Muscle of leg (tissue), 11 donors: ENCODE results near the gene ABHD5. TPM values are rescaled to one million over a fixed set of nuclear protein-coding genes. Genes with fewer than 3 reads are reported as not detected.

Source experiments
- DNase-seq: peaks from one replicate; pipeline ENCODE4 v3.0.0; 2013
- H3K27ac ChIP-seq: one replicate; pipeline ENCODE4 v1.5.1; 2013; ENCODE audit warnings: mild to moderate bottlenecking, low read length, control low read depth
- H3K27me3 ChIP-seq: one replicate; pipeline ENCODE4 v1.6.1; 2013; ENCODE audit warnings: low read length; ENCODE audit not compliant: control insufficient read depth, insufficient read depth
- H3K36me3 ChIP-seq: one replicate; pipeline ENCODE4 v1.6.1; 2013; ENCODE audit warnings: low read length; ENCODE audit not compliant: control insufficient read depth, insufficient read depth
- H3K4me1 ChIP-seq: one replicate; pipeline ENCODE4 v1.6.1; 2013; ENCODE audit warnings: low read length; ENCODE audit not compliant: control insufficient read depth, insufficient read depth
- H3K4me3 ChIP-seq: one replicate; pipeline ENCODE4 v1.5.1; 2013; ENCODE audit warnings: low read length, control low read depth
- H3K9me3 ChIP-seq: replicated peaks from 2 replicates; pipeline ENCODE4 v1.6.1; 2013; ENCODE audit warnings: low read depth, low read length; ENCODE audit not compliant: control insufficient read depth
- WGBS: methylation state at CpG from one replicate; pipeline ENCODE4 v1.1.5; 2013; ENCODE audit warnings: missing lambda C conversion rate; ENCODE audit not compliant: insufficient coverage; 5-methylcytosine and 5-hydroxymethylcytosine counted together
- polyA plus RNA-seq, 8 donors: library from polyadenylated mRNA; unstranded; fragments of 120-200 nt; gene quantifications; one replicate each; pipeline versions ENCODE4 v1.2.1 to v1.2.3, GENCODE V29; 2013; ENCODE audit warnings: inconsistent platforms in 1 of 8, low replicate concordance in 1 of 8; ENCODE audit not compliant: insufficient read length in 8 of 8, insufficient read depth in 1 of 8
- total RNA-seq: library from RNA; stranded (reverse); fragments of 120-200 nt; gene quantifications from one replicate; pipeline ENCODE4 v1.2.4, GENCODE V29; 2013

ABHD5 gene
- total and polyA plus RNA-seq, 9 donors: 8.8 to 11.6 (median 10.8) TPM

DNA sequence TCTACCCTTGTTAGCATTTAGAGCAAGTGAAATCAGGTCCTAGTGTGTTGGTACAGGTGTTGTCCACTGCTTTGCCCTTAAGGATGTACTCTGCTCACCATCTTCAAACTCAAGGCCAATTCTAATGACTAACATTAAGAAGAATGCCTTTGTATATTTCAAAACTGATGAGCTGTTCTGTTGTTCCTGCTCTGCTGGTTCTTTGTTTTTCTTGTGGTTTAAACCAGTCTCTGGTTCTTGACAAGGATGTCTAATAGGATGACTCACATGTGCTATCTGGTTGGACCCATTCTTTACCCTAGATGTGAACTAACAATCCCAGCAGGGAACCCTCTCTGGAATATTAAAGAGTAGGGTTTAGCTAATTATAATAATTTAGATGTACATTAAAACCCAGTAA lies 17.3 kb downstream of the ABHD5 start:
- DNase-seq: no peak

DNA sequence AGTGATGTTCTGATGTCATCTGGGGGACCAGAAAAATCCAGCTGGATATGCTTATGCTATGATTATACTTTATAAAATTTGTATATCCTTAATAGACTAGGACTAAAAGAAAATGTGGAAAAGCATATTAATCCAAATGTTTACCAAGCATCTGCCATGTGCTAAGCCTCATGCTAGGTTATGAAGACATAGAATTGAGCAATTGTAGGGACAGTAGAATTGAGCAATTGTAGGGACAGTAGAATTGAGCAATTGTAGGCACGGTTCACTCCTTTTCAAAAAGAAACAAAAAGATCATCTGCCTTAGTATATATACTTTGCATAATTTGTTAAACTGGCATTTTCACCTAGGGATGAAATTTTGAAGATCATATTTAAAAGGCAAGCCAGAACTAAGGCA lies 18.3 kb downstream of the ABHD5 start:
- Histone ChIP-seq H3K9me3 (no peaks in the 10 kb centered on the region), H3K27me3 (no peaks in the 10 kb centered on the region), H3K4me1 (no peaks in the 10 kb centered on the region), H3K27ac (no peak overlapping the region), H3K4me3 (no peak overlapping the region), H3K36me3 (peaks cover 11% of the 10 kb centered on the region)
- DNase-seq: no peak
- WGBS: no CpG with 5 or more reads among the region's 1 CpG

More for the DNA sequence above, 17.3 kb downstream of the ABHD5 start:
- no peak overlapping the region for H3K4me3 ChIP-seq
- no peak overlapping the region for H3K27ac ChIP-seq
- no peaks in the 10 kb centered on the region for H3K4me1 ChIP-seq
- H3K27me3 ChIP-seq: no peaks in the 10 kb centered on the region
- H3K9me3 ChIP-seq: no peaks in the 10 kb centered on the region
- H3K36me3 ChIP-seq: peaks cover 5% of the 10 kb centered on the region

DNA sequence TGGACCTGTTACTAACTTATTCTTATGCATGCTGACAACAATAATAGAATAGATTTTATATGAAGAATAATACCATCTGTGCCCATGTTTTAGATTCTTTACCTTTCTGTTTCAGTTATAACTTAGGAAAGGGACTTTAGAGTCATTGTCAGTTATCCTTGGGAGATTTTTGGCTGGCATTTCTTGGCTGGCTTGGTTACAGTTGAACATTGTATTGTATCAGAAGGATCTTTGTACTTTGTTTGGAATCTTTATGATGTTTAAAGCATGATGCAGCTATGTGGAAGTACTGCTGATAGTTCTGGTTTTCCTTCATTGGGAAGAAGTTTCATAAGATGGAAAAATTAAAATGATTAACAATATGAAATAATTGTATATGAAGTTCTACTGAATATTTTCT lies 19.9 kb downstream of the ABHD5 start:
- Histone ChIP-seq H3K4me1 (no peaks in the 10 kb centered on the region), H3K27me3 (no peaks in the 10 kb centered on the region), H3K36me3 (peaks cover 13% of the 10 kb centered on the region), H3K4me3 (no peak overlapping the region), H3K27ac (no peak overlapping the region), H3K9me3 (no peaks in the 10 kb centered on the region)
- DNase-seq: no peak

GRCh38 chr3:43718296-43718695 lies 27.6 kb downstream of the ABHD5 start:
- Histone ChIP-seq H3K27ac (no peak overlapping the region), H3K36me3 (peaks cover 10% of the 10 kb centered on the region), H3K4me1 (no peaks in the 10 kb centered on the region), H3K4me3 (no peak overlapping the region), H3K27me3 (no peaks in the 10 kb centered on the region), H3K9me3 (no peaks in the 10 kb centered on the region)
- no CpG with 5 or more reads among the region's 2 CpGs for WGBS
- no peak for DNase-seq

DNA sequence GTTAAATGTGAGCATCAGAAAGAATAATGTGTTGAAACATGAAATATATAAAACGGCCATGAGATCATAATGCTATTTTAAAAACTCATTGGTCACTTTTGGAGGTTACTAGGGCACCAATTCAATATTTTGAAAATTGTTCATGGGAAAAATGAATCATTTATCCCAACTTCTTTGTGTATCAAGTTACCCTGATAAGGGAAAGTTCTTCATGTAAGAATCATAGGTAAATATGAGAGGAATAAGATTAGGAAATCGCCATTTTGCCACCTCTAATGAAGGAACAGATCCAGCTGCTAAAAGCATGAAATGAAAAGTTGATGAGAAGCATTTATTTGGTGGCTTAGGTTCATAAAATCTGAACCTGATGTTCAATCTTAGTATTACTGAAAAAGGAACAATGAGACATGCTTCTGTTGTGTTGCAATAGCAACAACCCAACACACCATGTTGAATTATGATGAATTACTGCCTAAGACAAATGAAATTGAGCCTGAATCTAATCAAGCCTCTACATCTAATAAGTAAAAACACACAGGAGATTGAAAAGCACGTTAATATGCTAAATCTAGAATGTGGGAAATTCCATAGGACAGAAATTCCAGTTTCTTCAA lies 32.5 kb downstream of the ABHD5 start:
- Histone ChIP-seq H3K36me3 (no peaks in the 10 kb centered on the region), H3K9me3 (no peaks in the 10 kb centered on the region), H3K4me1 (no peaks in the 10 kb centered on the region), H3K4me3 (no peak overlapping the region), H3K27ac (no peak overlapping the region), H3K27me3 (no peaks in the 10 kb centered on the region)
- DNase-seq: no peak
- WGBS: 100% methylated on average over 1 of the region's 3 CpGs

- Histone ChIP-seq H3K4me3 (no peak overlapping the region), H3K9me3 (no peaks in the 10 kb centered on the region), H3K4me1 (no peaks in the 10 kb centered on the region), H3K27ac (no peak overlapping the region), H3K36me3 (no peaks in the 10 kb centered on the region), H3K27me3 (no peaks in the 10 kb centered on the region)
- WGBS: no CpG with 5 or more reads among the region's 4 CpGs
- no peak for DNase-seq
These were observed 35.8 kb downstream of the ABHD5 start for GRCh38 chr3:43726521-43726920.

DNA sequence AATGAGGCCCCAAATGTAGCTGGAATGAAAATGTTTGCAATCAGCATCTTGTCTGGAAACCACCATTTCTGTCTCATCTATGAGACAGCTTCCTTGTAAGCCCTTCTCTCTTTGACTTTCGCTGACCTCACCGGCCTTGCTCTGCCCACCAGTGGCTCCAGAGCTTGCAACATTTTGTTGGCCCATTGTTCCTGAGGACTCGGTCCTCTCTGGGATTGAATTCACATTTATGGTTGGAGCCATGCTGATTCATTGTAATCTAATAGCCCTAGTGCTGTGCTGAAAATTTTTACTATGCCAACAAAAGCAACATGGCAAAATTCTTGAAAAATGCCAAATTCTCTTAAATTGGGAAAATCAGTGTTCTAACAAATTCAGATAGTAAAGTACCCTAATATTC lies 37.2 kb downstream of the ABHD5 start:
- no CpG with 5 or more reads among the region's 3 CpGs for WGBS
- H3K36me3 ChIP-seq: no peaks in the 10 kb centered on the region
- H3K27me3 ChIP-seq: no peaks in the 10 kb centered on the region
- no peak for DNase-seq
- H3K4me3 ChIP-seq: no peak overlapping the region
- no peaks in the 10 kb centered on the region for H3K4me1 ChIP-seq
- H3K9me3 ChIP-seq: no peaks in the 10 kb centered on the region
- no peak overlapping the region for H3K27ac ChIP-seq

- Histone ChIP-seq H3K4me3 (no peak overlapping the region), H3K27me3 (no peaks in the 10 kb centered on the region), H3K36me3 (no peaks in the 10 kb centered on the region), H3K4me1 (no peaks in the 10 kb centered on the region), H3K9me3 (no peaks in the 10 kb centered on the region), H3K27ac (no peak overlapping the region)
- no peak for DNase-seq
- no CpG with 5 or more reads among the region's 5 CpGs for WGBS
These were observed 37.7 kb downstream of the ABHD5 start for GRCh38 chr3:43728476-43728875.

- H3K4me1 ChIP-seq: no peaks in the 10 kb centered on the region
- WGBS: 79% methylated on average over 2 of the region's 5 CpGs
- H3K36me3 ChIP-seq: peaks cover under 1% of the 10 kb centered on the region
- no peak overlapping the region for H3K27ac ChIP-seq
- H3K4me3 ChIP-seq: no peak overlapping the region
- H3K27me3 ChIP-seq: no peaks in the 10 kb centered on the region
- no peak for DNase-seq
- no peaks in the 10 kb centered on the region for H3K9me3 ChIP-seq
These were observed 38.2 kb downstream of the ABHD5 start for GRCh38 chr3:43728947-43729346.

GRCh38 chr3:43729707-43730414 lies 39.1 kb downstream of the ABHD5 start:
- H3K36me3 ChIP-seq: peaks cover 2% of the 10 kb centered on the region
- no peak for DNase-seq
- no peaks in the 10 kb centered on the region for H3K27me3 ChIP-seq
- WGBS: 63% methylated on average over 1 of the region's 1 CpG
- H3K4me1 ChIP-seq: no peaks in the 10 kb centered on the region
- H3K9me3 ChIP-seq: no peaks in the 10 kb centered on the region
- no peak overlapping the region for H3K27ac ChIP-seq
- H3K4me3 ChIP-seq: no peak overlapping the region
